Measurements from ENCODE around the gene GUCY1B1. TPM values are rescaled to one million over a fixed set of nuclear protein-coding genes. Genes with fewer than 3 reads are reported as not detected.

GUCY1B1 gene
- total and polyA plus RNA-seq, 2 experiments from 2014 or later = 8.6 to 16.7 TPM

- DNase-seq (ENCODE audit: low spot score) = no peak
- TF ChIP-seq EZH2 (IDR thresholded peaks at IDR 0.05; ENCODE audit: borderline replicate concordance) = no peak
- no peak for TF ChIP-seq EZH2phosphoT487 (IDR thresholded peaks at IDR 0.05; ENCODE audit: low read depth, severe bottlenecking, unreplicated experiment)
- no peak for TF ChIP-seq CTCF (IDR thresholded peaks at IDR 0.05; ENCODE audit: poor library complexity)
Measured at GRCh38 chr4:155769090-155769489, 10.3 kb downstream of the GUCY1B1 start.

DNA sequence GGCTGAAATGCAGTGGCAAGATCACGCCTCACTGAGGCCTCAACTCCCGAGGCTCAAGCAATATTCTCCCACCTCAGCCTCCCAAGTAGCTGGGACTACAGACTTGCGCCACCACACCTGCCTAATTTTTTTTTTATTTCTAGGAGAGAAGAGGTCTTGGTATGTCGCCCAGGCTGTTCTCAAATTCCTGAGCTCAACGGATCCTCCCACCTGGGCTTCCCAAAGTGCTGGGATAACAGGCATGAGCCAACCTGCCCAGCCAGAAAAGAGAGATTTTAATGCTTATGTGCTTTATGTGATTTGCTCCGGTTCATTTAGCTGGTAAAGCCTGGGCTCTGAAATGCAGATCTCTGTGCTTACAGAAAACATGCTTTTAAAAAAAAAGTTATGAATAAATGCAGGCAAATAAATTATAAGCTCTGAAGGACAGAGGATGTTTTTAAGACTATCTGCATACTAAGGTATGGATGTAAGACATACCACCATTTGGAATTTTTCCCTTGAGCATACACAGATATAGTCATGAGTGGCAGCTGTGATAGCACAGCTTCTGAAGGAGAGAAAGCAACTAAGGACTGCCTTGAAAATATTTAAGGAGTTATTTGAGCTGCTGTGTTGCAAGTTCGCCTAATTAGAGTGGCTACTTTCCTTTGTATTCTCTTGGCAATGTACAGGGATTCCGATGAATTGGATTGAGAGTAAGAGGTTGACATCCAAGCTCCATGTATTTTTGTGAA lies 13.8 kb downstream of the GUCY1B1 start:
- WGBS (ENCODE audit: low lambda C conversion rate, missing lambda C conversion rate) = 76% methylated on average over 8 of the region's 8 CpGs

More at GRCh38 chr4:155769090-155769489, 10.3 kb downstream of the GUCY1B1 start:
- H3K79me2 ChIP-seq = no peaks in the 10 kb centered on the region
- WGBS (ENCODE audit: low lambda C conversion rate, missing lambda C conversion rate) = 76% methylated on average over 2 of the region's 2 CpGs
- no peak overlapping the region for H3K27ac ChIP-seq
- no peaks in the 10 kb centered on the region for H3K4me1 ChIP-seq (ENCODE audit: insufficient read depth)
- no peak overlapping the region for H3K4me3 ChIP-seq
- no peaks in the 10 kb centered on the region for H4K20me1 ChIP-seq (ENCODE audit: insufficient read depth, poor library complexity, severe bottlenecking)
- no peaks in the 10 kb centered on the region for H3K9me2 ChIP-seq (replicated peaks; ENCODE audit: insufficient read depth)
- H3K36me3 ChIP-seq (replicated peaks; ENCODE audit: insufficient read depth, low read depth) = no peaks in the 10 kb centered on the region
- H3K9me3 ChIP-seq (ENCODE audit: low read depth) = no peaks in the 10 kb centered on the region
- no peaks in the 10 kb centered on the region for H3K27me3 ChIP-seq
- no peak overlapping the region for H3K4me2 ChIP-seq
- no peak overlapping the region for H2AFZ ChIP-seq

DNA sequence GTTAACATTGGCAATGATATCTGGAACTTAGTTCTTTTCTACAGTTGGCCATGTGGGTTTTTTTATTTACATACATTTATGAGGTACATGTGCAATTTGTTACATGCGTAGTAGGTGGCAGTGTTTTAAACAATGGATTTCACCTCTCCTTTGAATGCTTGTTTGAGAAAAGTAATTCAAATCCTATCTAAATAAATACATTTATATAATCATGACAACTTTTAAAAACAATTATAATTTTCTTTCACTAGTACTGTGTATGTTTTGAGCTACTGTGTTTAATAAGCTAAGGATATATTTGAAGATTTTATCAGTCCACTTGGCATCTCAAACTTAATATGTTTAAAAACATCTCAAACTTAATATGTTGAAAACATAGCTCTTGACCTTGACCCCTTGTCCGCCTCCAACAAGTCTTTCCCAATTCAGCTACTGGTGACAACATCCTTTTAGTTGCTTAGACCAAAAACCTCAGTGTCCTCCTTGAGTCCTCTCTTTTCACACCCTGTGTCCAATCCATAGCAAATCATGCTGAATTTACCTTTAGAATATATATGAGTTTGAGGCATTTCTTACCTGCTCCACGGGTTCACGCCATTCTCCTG lies 14.5 kb downstream of the GUCY1B1 start:
- no peak for DNase-seq (ENCODE audit: low spot score)
- H2AFZ ChIP-seq = no peak overlapping the region
- no peak overlapping the region for H3K4me2 ChIP-seq
- no peak for TF ChIP-seq CTCF (IDR thresholded peaks at IDR 0.05; ENCODE audit: poor library complexity)
- no peak for TF ChIP-seq EZH2 (IDR thresholded peaks at IDR 0.05; ENCODE audit: borderline replicate concordance)
- no peak for TF ChIP-seq EZH2phosphoT487 (IDR thresholded peaks at IDR 0.05; ENCODE audit: low read depth, severe bottlenecking, unreplicated experiment)
- H3K4me1 ChIP-seq (ENCODE audit: insufficient read depth) = peaks cover 8% of the 10 kb centered on the region
- H3K36me3 ChIP-seq (replicated peaks; ENCODE audit: insufficient read depth, low read depth) = no peaks in the 10 kb centered on the region
- no peaks in the 10 kb centered on the region for H3K27me3 ChIP-seq
- no peaks in the 10 kb centered on the region for H3K9me3 ChIP-seq (ENCODE audit: low read depth)
- no peaks in the 10 kb centered on the region for H4K20me1 ChIP-seq (ENCODE audit: insufficient read depth, poor library complexity, severe bottlenecking)
- H3K9me2 ChIP-seq (replicated peaks; ENCODE audit: insufficient read depth) = no peaks in the 10 kb centered on the region
- H3K27ac ChIP-seq = no peak overlapping the region
- WGBS (ENCODE audit: low lambda C conversion rate, missing lambda C conversion rate) = 90% methylated on average over 4 of the region's 4 CpGs
- H3K4me3 ChIP-seq = no peak overlapping the region
- no peaks in the 10 kb centered on the region for H3K79me2 ChIP-seq

More for the DNA sequence above, 13.8 kb downstream of the GUCY1B1 start:
- Histone ChIP-seq H4K20me1 (ENCODE audit: insufficient read depth, poor library complexity, severe bottlenecking) (no peaks in the 10 kb centered on the region), H3K4me2 (no peak overlapping the region), H3K27me3 (no peaks in the 10 kb centered on the region), H3K79me2 (no peaks in the 10 kb centered on the region), H3K27ac (no peak overlapping the region), H3K4me3 (no peak overlapping the region), H3K4me1 (ENCODE audit: insufficient read depth) (peaks cover 1% of the 10 kb centered on the region), H3K9me2 (replicated peaks; ENCODE audit: insufficient read depth) (no peaks in the 10 kb centered on the region), H3K9me3 (ENCODE audit: low read depth) (no peaks in the 10 kb centered on the region), H3K36me3 (replicated peaks; ENCODE audit: insufficient read depth, low read depth) (no peaks in the 10 kb centered on the region), H2AFZ (no peak overlapping the region)
- no peak for DNase-seq (ENCODE audit: low spot score)
- TF ChIP-seq EZH2phosphoT487 (IDR thresholded peaks at IDR 0.05; ENCODE audit: low read depth, severe bottlenecking, unreplicated experiment) = no peak
- no peak for TF ChIP-seq EZH2 (IDR thresholded peaks at IDR 0.05; ENCODE audit: borderline replicate concordance)
- no peak for TF ChIP-seq CTCF (IDR thresholded peaks at IDR 0.05; ENCODE audit: poor library complexity)

Data from hepatocyte (in vitro differentiated cells).